ENCODE results near the gene TMPRSS4.
"Not testable (repeated sequence)": the region's sequence is repeated elsewhere in the genome, so short reads cannot be mapped to it uniquely, and the experiment has no call there.

GRCh38 chr11:118062181-118062580 is 14.7 kb upstream of the TMPRSS4 start:
- TF ChIP-seq, protein P1, sequence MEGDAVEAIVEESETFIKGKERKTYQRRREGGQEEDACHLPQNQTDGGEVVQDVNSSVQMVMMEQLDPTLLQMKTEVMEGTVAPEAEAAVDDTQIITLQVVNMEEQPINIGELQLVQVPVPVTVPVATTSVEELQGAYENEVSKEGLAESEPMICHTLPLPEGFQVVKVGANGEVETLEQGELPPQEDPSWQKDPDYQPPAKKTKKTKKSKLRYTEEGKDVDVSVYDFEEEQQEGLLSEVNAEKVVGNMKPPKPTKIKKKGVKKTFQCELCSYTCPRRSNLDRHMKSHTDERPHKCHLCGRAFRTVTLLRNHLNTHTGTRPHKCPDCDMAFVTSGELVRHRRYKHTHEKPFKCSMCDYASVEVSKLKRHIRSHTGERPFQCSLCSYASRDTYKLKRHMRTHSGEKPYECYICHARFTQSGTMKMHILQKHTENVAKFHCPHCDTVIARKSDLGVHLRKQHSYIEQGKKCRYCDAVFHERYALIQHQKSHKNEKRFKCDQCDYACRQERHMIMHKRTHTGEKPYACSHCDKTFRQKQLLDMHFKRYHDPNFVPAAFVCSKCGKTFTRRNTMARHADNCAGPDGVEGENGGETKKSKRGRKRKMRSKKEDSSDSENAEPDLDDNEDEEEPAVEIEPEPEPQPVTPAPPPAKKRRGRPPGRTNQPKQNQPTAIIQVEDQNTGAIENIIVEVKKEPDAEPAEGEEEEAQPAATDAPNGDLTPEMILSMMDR (conservative IDR thresholded peaks at IDR 0.05; ENCODE audit: low read depth, low read length) = not testable (repeated sequence)
- TF ChIP-seq EZH2 (IDR thresholded peaks at IDR 0.05; ENCODE audit: borderline replicate concordance, low read depth, low read length, poor library complexity, severe bottlenecking) = not testable (repeated sequence)
